GM21717 (cell line): ENCODE measurements around the gene CCDC61.

Experiments
- ATAC-seq: cut with Tn5 transposase; IDR thresholded peaks from one replicate; pipeline ENCODE4 v1.9.1; 2021; ENCODE audit warnings: mild to moderate bottlenecking, moderate library complexity; ENCODE audit not compliant: unreplicated experiment

The CCDC61 gene

DNA sequence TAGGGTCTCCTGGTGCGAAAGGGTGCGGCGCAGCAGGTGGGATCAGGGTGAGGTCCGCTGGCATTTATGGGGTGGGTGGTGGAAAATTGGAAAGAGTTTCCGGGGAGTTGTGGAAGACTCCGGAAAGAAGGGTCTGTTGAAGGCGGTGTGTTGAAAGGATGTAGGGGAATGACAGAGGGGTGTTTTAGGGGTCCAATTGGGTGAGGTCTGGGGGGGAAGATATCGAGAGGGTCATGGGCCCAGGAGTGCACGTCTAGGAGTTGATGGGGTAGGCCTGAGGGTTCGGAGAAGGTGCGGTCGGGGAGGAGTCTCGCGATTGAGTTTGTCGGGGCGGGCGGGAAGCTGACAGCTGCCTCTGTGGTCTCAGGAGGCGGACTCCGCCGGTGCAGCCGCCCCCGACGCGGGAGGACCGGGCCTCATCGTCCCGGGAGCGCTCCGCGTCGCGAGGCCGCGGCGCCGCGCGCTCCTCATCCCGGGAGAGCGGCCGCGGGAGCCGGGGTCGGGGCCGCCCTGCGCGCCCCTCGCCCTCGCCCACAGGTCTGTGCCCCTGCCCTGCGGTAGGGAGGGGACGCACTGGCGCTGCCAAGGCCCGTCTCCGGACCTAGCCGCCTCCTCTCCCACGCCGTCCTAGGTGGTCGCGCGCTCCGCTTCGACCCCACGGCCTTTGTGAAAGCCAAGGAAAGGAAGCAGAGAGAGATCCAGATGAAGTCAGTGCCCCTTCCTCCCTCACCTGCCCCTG, 20.6 kb downstream of the CCDC61 start:
- no peak for ATAC-seq

DNA sequence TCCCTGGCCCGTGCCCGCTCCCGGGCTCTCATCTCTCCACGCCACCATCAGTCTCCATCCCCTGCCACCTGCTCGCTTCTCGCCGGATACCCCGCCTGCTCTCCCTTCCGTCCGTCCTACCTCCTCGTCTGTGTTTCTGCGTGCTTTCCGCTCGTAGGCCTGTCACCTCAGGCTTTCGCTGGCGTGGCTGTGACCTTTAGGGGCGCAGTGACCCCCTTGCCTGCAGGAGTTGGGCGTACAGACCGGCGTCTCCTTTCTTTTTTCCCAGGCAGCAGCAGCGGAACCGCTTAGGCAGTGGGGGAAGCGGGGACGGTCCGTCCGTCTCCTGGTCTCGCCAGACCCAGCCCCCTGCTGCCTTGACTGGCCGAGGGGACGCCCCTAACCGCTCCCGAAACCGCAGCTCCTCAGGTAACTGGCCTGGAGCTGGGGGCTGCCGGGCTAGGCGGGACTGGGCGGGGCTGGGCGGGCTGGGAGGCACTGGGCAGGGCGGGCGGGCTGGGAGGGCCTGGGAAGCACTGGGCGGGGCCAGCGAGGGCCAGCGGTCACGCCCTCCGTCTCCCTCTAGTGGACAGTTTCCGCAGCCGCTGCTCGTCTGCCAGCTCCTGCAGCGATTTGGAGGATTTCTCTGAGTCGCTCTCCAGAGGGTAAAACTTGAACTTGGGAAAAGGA, 21.3 kb downstream of the CCDC61 start:
- ATAC-seq = no peak

DNA sequence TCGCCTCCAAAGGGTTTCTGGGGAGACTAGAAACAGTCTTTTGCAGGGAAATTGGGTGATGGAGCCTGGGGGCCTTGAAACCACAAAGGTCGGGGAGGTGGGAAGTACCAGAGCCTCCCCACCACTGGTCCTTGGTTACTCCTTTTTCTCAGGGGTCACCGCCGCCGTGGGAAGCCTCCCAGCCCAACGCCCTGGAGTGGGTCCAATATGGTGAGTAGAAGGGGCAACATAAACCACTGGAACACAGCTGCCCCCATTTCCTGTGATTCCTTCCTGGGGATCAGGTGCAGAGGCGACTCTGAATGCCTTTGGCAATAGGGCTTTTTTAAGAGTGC, 21.8 kb downstream of the CCDC61 start:
- no peak for ATAC-seq

DNA sequence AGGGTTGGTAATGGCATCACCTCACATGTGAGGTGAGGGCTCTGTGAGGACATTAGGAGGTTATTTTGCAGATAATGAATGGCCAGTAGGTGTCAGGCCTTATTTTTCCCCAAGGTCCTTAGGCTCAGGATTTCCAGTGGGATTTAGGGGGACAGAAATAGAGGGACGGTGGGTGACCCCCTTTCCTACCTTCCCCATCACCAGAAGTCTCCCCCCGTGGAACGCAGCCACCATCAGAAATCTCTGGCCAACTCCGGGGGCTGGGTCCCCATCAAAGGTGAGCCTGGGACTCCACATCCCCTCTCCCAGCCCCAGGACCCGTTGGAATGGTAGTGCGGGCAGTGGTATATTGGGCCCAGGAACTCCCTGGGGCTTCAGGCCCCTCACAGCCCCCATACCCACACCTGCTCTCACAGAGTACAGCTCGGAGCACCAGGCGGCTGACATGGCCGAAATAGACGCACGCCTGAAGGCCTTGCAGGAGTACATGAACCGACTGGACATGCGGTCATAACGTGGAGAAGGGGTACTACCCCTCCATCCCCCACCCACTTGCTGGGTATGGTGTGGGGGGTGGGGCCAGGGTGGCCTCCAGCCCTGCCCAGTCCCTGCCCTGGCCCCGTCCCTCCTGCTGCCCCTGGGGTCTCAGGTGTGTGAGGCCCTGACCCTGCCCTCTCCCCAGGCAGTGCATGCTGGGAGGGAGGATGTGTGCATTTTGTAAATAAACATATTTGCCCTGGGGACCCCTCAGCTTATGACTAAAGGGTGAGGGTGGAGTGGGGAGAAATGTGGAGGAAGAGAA, 22.8 kb downstream of the CCDC61 start:
- ATAC-seq = no peak

DNA sequence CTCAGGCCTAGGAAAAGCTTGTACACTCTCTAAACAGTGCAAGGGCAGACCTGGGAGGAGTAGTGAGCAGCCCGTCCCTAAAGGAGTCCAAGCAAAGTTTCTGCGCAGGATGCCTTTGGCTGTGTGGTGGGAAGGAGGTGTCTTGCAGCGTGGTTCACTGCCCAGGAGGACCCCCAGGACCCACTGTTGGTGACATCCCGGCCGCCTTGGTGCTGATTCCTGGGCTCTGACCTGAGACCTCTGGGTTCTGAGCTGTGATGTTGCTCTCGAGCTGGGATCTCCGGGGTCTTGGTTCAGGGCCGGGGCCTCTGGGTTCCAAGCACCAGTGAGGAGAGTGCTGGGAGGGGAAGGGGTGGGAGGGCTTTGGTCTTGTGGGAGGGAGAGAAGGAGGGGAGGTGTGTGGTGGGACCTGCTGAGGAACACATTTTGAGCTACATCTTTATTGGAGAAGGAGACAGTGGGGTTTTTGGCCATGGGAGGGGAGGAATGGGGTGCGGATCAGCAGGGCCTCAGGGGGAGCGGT, 23.5 kb downstream of the CCDC61 start:
- ATAC-seq = no peak

DNA sequence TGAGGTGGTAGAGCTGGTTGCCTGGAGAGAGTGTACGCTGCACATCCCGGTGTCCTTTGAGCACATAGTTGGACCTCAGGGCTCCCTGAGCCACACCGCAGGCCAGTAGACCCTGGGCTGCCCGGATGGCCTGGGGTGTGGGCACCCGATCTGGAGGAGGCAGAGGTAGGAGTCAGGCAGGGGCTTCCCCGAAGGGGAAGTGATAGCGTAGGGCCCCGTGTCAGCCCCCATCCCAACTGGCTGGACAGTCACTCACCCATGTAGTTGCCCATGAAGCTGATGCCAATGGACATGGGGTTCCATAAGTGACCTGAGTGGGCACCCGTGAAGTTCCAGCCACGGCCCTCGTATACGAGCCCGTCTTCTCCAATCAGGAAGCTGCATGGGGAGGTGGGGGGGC, 24.0 kb downstream of the CCDC61 start:
- ATAC-seq = no peak

DNA sequence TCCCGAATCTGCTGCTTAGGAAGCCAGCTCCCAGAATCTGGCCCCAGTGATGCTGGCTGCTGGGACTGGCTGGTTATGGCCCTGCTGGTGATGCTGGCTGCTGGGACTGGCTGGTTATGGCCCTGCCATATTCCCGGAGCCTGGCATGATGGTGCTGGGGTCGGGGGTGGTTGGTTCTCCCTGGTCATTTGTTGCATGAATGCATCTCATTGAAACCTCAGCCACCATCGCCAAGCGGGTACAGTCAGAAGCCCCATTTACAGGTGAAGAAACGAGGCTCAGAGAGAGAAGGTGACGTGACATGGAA, 25.5 kb downstream of the CCDC61 start:
- no peak for ATAC-seq

DNA sequence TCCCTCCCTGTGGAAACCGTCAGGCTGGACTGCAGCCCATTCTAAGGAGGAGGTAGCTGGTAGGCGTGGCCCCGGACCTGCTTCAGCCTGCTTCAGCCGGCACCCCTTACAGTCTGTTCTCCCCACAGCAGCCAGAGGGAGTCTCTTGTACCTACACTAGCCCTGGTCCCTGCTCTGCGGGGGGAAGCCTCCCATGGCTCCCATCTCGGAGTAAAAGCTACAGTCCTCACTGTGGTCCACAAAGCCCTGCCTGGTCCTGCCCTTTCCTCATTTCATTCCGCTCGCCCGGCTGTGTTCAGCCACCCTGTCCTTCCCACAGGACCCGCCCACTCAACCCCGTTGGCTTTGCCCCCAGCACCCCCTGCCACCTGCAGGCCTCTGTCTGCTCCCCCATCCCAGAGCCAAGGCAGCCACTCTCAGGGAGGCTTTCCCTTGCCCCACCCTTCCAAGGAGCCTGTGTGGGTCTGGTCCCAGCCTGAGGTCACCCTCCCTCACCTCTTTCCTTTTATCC, 26.3 kb downstream of the CCDC61 start:
- no peak for ATAC-seq

DNA sequence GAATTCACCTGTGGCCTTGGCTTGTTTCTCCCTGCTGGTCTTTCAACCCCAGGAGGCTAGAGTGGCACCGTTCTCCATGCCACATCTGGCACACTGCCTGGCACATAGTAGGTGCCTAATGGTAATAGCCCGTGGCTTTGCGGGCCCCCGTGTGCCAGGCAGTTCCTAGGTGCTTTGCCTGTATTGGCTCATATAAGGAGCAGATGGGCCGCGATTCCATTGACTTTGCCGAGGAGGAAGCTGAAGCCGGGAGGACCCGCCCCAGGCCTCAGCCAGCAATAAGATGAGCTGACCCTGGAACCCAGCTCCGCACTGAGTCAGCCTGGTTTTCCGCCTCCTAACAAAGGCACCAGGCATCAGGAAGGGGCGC, 26.8 kb downstream of the CCDC61 start:
- no peak for ATAC-seq

DNA sequence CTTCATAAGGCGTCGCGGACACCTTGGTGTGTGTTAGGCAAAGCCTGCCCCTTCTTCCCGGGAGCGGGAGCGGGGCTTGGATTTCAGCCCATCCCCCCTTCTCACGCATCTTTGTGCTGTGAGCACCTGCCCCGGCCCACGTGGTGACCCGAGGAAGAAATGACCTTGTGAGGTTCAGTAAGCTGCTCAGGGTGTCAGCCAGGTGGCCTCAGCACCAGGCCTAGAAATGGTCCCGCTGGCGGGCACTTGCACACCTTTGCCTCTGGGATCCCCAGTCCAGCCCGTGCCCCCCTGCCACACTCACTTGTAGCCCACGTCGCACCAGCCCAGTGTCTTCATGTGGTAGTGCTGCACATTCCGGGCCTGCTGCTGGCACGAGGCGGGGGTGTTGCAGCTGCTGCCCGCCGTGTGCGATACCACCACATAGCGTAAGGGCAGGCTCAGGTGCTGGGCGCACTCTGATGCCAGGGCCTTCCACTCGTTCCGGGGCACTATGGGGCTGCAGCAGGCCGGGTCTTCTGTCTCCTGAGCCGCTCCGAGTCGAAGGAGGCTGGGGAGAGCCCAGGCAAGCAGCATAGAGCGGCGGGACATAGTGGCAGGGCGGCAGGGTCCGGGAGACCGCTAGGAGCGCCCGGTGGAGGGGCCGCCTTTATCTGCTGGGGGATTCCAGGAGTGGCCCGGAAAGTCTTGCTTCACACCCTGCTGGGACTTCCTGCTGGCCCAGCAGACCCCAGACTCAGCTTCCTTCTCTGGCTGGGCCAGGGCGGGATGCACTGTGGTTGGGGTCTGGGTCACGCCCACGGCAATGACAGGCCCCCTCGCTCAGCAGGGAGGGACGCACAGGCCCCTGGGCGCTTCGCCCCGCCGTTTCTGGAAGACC, 27.4 kb downstream of the CCDC61 start, which contains the start of gene PGLYRP1:
TSS of gene PGLYRP1 (minus strand) at position 623 of the 880 bp plus-strand sequence. CDS start at position 591, 32 bp downstream.
- ATAC-seq = no peak

DNA sequence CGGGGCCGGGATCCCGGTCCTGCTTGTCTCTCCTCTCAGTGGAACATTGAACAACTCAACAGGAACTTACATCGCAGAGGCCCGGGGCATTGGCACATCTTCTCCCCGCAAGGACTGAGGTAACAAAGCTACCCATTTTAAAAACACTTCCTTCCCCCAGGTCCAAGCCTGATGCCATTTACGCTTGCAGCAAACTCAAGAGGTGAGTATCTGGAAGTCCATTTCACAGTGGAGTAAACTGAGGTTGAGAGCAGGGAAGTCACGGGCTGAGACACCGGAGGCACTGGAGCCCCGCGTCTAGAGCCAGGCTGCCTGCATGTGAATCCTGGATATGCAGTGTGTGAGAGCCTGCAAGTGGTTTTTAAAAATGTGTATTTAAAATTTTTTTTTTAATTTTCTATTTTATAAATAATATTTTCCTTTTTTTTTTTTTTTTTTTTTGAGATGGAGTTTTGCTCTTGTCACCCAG, 28.1 kb downstream of the CCDC61 start:
- ATAC-seq = no peak

DNA sequence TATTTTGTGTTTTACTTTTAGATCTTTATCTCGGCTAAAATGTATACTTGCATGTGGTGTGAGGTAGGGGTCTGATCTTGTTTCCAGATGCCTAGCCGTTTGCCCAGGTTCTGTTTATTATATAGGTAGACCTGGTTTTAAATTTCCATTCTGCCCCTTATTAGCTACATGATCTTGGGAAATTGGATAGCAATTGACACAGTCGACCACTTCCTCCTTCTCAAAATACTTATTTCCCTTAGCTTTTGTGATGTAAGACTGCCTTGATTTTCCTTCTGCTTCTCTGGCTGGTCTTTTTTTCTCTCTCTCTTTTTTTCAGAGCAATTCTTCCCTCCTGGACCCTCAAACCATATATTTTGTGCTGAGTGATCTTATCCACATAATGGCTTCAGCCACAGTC, 30.6 kb downstream of the CCDC61 start:
- no peak for ATAC-seq

DNA sequence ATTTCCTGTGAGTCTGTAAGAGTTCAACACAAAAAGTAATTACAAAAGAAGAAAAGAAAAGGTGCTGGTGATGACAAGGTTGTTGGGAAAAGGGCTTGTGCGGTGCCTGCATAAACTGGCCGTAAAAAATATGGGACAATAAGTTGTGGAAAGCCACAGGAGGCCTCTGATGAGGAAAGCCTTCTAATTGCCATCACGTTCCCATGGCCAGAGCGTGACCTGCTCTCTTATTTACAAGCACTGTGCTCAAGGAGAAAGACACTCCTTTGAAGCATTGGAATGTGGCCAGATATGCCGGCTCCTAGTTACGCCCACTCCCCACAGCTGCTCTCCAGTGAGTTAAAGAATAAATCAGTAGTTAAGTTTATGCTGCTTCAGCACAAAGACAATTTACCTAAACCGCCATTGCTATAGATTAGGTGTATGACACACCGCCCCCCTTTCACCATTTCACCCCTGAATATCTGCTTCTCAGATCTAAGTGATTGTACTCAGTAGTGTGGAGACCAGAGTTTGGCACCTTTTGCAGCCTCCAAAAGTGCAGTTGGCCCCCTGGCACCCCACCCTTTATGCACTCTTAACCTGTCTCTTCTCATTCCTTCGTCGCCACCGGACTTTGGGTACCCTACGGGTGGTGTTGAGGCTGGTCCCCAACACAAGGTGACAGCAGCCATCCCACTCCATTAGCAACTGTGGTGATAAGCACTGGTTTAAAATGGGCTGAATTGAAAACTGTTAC, 35.7 kb downstream of the CCDC61 start:
- no peak for ATAC-seq

DNA sequence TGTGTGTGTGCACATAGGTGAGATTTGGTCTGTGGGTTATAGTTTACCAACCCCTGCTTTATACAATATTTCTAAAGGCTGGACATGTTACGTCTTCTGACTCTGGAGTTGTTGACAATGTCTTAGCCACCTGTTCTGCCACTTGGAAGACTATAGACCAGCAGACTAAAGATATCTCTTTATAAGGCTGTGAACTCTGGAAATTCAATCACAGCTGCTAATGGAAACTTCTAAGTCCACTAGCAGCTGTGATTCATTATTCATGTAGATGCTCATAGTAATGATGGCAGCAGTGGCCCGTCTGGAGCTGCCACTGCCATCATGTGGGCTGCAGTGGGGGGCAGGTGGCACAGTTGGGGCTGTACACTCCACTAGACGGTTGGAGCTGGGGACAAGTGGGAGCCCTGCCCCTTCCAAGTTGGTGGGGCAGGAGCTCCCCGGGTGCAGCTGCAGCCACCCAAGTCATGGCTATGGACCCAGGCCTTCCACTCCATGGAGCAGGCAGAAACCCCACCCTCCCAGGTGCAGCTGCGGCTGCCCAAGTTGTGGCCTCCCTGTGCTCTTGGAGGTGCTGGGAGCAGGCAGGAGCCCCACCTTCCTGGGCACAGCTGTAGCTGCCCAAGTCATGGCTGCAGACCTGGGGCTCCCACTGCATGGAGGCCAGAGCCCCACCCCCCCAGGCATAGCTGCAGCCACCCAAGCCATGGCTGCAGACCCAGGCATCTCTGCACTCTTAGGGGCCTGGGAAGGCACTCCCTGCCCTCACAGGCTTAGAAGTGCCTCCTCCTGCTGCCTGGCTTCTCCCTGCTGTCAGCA, 36.7 kb downstream of the CCDC61 start:
- no peak for ATAC-seq

DNA sequence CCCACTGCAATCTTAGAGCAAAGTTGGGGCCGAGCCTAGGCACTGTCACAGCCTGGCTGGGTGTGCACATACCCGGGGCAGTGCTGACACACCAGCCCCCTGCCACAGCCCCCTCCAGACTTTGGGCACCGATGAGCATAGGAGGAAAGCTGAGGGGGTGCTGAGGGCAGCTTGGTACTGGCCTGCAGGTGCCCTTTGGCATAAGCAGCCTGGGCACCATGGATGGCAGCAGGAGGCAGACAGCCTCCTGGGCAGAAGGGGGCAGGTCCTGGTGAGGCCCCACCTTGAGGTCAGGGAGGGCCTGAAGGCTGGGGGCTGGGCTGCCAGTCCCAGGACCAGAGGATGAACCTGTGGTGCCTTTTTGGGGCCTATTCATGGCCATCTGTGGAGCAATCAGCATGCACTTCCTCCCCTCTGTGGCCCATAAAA, 37.3 kb downstream of the CCDC61 start:
- no peak for ATAC-seq

DNA sequence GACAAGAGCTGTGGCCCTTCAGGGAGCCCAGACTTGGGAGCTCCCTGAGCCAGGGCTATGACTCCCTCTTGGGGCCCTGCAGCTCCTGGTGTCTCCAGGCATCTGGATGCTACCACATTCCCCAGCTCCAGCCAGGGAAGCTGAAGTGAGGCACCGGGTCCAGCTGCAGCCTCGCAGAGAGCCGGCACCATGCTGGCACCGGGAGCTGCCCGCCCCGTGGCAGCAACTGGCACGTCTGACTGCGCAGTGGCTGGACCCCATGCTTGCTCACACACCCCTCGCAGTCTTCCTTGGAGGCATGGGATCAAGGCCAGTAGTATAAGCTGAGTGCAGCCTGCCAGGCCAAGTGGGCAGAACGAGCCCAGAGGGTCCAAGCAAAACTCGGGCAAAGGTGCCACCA, 38.1 kb downstream of the CCDC61 start:
- no peak for ATAC-seq

DNA sequence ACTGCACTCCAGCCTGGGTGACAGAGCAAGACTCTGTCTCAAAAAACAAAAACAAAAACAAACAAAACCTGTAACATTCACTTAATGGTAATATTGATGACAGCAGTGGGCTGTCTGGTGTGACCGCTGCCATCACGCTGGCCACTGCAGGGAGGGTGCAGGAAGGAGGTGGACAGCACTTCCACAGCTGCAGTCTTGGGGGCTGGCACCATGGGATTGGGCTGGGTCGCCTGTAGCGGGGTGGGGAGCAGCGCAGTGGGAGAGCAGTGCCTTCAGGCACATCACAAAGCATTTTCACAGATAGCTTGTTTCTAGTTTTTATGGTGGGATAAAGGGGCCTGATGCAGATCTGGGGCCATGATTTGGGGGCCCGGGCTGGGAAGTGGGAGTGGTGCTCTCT, 40.3 kb downstream of the CCDC61 start:
- ATAC-seq = no peak

DNA sequence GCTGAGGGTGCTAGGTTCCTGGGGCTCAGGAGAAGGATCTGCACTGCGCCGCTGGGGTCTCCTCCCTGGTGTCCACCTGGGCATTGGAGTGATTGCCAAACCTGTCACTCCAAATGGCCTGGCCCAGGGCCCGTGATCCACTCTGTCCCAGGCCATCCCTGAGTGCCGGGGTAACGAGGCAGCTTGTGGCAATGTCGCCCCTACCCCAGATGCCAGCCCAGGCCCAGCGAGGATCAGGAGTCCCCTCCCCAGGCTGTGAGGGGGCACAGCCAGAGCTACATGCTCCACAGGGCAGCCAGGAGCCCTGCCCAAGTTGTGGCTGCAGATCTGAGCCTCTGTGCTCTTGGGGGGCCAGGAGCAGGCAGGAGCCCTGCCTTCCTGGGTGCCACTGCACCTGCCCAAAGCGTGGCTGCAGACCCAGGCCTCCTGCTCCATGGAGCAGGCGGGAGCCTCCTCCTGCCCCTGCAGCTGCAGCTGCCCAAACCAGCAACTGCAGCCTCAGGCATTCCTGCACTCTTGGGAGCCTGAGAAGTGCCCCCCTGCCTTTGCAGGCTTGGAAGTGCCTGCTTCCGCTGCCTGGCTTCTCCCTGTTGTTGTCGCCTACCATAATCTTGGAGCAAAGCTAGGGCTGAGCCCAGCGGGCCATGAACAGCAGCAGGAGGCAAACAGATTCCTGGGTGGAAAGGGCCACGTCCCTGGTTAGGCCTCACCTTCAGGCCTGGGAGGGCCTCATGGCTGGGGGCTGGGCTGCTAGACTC, 40.9 kb downstream of the CCDC61 start:
- no peak for ATAC-seq
